ENCODE data around the gene TENT4B.

DNA sequence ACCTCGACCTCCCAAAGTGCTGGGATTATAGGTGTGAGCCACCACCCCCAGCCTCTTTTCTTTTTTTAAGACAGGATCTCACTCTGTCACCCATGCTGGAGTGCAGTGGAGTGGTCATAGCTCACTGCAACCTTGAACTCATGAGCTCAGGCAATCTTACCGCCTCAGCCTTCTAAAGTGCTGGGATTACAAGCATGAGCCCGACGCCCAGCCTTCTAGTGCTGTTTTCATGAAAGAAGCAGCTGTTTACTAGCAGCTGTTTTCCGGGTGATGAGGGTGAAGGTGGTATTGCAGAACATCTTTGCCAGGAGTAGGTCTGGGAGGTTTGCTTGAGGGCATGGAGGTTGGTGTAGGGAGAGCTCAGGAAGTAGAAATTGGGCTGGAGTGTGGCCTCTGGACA is 115.2 kb downstream of the TENT4B start:
- TF ChIP-seq, protein P1, sequence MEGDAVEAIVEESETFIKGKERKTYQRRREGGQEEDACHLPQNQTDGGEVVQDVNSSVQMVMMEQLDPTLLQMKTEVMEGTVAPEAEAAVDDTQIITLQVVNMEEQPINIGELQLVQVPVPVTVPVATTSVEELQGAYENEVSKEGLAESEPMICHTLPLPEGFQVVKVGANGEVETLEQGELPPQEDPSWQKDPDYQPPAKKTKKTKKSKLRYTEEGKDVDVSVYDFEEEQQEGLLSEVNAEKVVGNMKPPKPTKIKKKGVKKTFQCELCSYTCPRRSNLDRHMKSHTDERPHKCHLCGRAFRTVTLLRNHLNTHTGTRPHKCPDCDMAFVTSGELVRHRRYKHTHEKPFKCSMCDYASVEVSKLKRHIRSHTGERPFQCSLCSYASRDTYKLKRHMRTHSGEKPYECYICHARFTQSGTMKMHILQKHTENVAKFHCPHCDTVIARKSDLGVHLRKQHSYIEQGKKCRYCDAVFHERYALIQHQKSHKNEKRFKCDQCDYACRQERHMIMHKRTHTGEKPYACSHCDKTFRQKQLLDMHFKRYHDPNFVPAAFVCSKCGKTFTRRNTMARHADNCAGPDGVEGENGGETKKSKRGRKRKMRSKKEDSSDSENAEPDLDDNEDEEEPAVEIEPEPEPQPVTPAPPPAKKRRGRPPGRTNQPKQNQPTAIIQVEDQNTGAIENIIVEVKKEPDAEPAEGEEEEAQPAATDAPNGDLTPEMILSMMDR (IDR thresholded peaks at IDR 0.05) = no peak
- TF ChIP-seq EZH2phosphoT487 (IDR thresholded peaks at IDR 0.05) = no peak

Data from neural progenitor cell (in vitro differentiated cells).